Prostate gland (tissue), 2 donors: ENCODE results near the gene FOSL1. TPM values are rescaled to one million over a fixed set of nuclear protein-coding genes. Genes with fewer than 3 reads are reported as not detected.
A peak's percentile ranks its signal among the peaks of the same experiment; 100 is the strongest.

Source experiments
- DNase-seq: peaks from one replicate; pipeline ENCODE4 v3.0.0-alpha.2; 2019; ENCODE audit warnings: low spot score
- H3K27ac ChIP-seq, 2 donors: fragments of 200-600 bp; sonication (generic); 2 replicates each; pipeline ENCODE4 v1.5.1; 2017 to 2019
- H3K27me3 ChIP-seq: fragments of 200-600 bp; sonication (generic); replicated peaks from 2 replicates; pipeline ENCODE4 v1.5.1; 2019; ENCODE audit not compliant: insufficient read depth
- H3K36me3 ChIP-seq, 2 donors: fragments of 200-600 bp; sonication (generic); 1 replicate in 1 of 2; 2 replicates in 1 of 2; pipeline versions ENCODE4 v1.5.1 to v1.8.1; 2017 to 2019
- H3K4me1 ChIP-seq: fragments of 200-600 bp; sonication (generic); replicated peaks from 2 replicates; pipeline ENCODE4 v1.5.1; 2019
- H3K4me3 ChIP-seq, 2 donors: fragments of 200-600 bp; sonication (generic); 2 replicates each; pipeline ENCODE4 v1.5.1; 2017 to 2019
- H3K9me3 ChIP-seq: fragments of 200-600 bp; sonication (generic); 2 replicates; pipeline ENCODE4 v1.5.1; 2017
- POLR2A ChIP-seq: fragments of 450-650 bp; IDR thresholded peaks from one replicate; pipeline ENCODE4 v1.6.1; 2016; ENCODE audit warnings: antibody characterized with exemption, mild to moderate bottlenecking
- POLR2AphosphoS5 ChIP-seq: sonication (generic); formaldehyde crosslinking; IDR thresholded peaks from one replicate; pipeline ENCODE4 v1.6.1; 2017; ENCODE audit warnings: antibody characterized with exemption
- WGBS: methylation state at CpG from one replicate; pipeline ENCODE4 v1.1.5; 2018; 5-methylcytosine and 5-hydroxymethylcytosine counted together
- intact Hi-C: fragments of 100-400 bp; cut with DNase I; formaldehyde crosslinking; loops from one replicate; pipeline ENCODE4 v1.14.2; 2022
- total RNA-seq, 2 donors: library from RNA; depleted of rRNA; stranded (reverse); fragments of >200 nt; gene quantifications; one replicate each; pipeline ENCODE4 v1.1.0, GENCODE V29; 2016
- TF ChIP-seq, protein P1 (sequence below), 4 experiments: fragments of 200-600 bp in 2 of 4; fragments of 450-650 bp in 2 of 4; sonication (generic) in 2 of 4; IDR thresholded peaks; 1 replicate in 3 of 4; 2 replicates in 1 of 4; pipeline ENCODE4 v1.5.1; 2016 to 2019; ENCODE audit warnings: antibody characterized with exemption in 4 of 4, mild to moderate bottlenecking in 2 of 4, moderate library complexity in 2 of 4

The FOSL1 gene
- 1 to 10 TPM; 2.6 to 3.4 TPM for total RNA-seq

DNA sequence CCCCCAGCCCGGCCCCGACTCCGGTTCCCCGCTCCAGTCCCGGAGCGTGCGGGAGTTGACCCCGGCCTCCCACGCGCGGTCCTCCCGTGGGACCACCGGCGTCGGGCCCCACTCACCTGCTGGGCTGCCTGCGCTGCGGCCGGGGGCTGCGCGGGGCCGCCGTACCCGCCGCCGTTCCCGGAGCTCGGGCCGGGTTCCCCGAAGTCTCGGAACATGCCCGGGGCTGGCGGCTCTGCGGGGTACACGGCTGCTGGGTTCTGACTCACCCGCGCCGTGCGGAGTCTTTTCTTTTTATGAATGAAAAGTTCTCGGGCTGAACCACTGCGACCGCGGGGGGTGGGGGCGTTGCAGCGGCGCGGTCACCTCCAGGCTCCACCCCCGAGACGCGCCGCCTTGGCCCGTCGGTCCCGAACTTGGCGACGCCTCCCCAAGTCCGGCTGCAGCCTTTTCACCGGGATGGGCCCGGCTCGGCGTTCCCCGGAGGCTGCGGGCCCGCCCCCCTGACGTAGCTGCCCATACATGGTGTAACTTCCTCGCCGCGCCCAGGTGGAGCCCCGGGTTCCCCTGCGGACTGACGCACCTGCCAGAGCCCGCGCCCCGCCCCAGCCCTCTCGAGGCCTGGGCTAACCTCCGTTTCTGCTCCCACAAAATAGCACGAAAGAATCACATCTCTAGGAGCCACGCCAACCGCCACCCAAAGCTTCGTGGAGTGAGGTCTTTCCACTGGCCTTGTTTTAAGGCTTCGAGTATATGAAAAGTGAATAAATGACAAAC, at the start of gene FOSL1:
TSS of gene FOSL1 (minus strand) at position 264 of the 774 bp plus-strand sequence. CDS start at position 215, 49 bp downstream.
- peak; percentile 90 for DNase-seq
- Histone ChIP-seq H3K4me3 (peak within 1 kb of the TSS; percentile 43 to 45), H3K36me3 (no peaks in the 10 kb centered on the region), H3K9me3 (no peaks in the 10 kb centered on the region), H3K4me1 (no peaks in the 10 kb centered on the region), H3K27ac (peak within 1 kb of the TSS; percentile 32 to 53), H3K27me3 (no peaks in the 10 kb centered on the region)
- TF ChIP-seq, protein P1, sequence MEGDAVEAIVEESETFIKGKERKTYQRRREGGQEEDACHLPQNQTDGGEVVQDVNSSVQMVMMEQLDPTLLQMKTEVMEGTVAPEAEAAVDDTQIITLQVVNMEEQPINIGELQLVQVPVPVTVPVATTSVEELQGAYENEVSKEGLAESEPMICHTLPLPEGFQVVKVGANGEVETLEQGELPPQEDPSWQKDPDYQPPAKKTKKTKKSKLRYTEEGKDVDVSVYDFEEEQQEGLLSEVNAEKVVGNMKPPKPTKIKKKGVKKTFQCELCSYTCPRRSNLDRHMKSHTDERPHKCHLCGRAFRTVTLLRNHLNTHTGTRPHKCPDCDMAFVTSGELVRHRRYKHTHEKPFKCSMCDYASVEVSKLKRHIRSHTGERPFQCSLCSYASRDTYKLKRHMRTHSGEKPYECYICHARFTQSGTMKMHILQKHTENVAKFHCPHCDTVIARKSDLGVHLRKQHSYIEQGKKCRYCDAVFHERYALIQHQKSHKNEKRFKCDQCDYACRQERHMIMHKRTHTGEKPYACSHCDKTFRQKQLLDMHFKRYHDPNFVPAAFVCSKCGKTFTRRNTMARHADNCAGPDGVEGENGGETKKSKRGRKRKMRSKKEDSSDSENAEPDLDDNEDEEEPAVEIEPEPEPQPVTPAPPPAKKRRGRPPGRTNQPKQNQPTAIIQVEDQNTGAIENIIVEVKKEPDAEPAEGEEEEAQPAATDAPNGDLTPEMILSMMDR (IDR thresholded peaks at IDR 0.05), result no peak
- peak; percentile 88 for TF ChIP-seq POLR2AphosphoS5
- peak; percentile 86 for TF ChIP-seq POLR2A
- intact Hi-C loops, result no loop called here
- WGBS, result 2% methylated on average over 70 of the region's 80 CpGs

DNA sequence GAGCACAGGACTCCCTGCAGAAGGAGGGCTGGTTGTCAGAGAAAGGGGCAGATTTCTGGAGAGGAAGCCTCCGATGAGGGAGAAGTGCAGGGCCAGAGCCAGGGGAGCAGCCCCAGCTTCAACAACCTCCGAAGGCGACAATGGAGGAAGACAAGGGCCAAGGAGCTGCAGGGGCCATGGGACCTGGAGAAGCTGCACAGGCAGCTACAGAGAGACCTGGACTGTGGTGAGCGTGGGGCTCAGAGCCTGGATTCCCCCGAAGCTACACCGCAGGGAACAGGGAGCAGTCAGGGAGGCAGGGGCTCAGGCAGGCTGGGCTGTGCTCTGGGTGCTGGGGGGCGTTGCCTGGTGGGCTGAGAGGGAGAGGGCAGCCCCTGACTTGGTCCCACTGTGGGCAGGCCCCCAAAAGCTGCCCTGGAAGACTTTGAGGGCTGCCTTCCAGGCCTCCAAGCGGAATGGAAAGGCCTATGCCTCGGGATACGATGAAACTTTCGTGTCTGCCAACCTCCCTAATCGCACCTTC, 47.5 kb upstream of the FOSL1 start:
- 79% methylated on average over 12 of the region's 12 CpGs for WGBS

DNA sequence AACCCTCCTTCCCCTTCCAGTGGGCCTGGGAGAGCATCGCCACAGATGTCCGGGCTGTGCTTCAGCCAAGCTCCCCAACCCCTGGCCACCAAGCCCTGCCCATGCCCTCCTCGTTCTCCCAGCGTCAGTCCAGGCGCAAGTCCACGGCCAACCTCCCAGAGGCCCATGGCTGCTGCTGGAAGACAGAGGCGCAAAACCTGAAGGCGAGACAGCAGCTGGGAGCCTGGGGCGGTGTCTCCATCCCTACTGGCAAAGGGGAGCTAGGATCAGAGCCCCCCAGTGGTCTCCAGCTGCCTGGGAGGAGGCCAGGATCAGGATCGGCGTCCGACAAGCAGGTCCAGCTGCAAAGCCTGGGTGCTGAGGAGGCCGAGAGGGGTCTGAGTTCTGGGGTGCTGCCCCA, 46.9 kb upstream of the FOSL1 start:
- Histone ChIP-seq H3K36me3 (no peaks in the 10 kb centered on the region), H3K27ac (no peak overlapping the region), H3K27me3 (no peaks in the 10 kb centered on the region), H3K4me3 (no peak overlapping the region), H3K9me3 (no peaks in the 10 kb centered on the region), H3K4me1 (no peaks in the 10 kb centered on the region)
- DNase-seq, result no peak
- 64% methylated on average over 13 of the region's 13 CpGs for whole genome bisulfite sequencing
- intact Hi-C loops, result no loop called here
- TF ChIP-seq, protein P1 (IDR thresholded peaks at IDR 0.05), result no peak
- TF ChIP-seq POLR2A, result no peak
- no peak for TF ChIP-seq POLR2AphosphoS5

More for the DNA sequence above, 47.5 kb upstream of the FOSL1 start:
- Histone ChIP-seq H3K4me1 (no peaks in the 10 kb centered on the region), H3K36me3 (no peaks in the 10 kb centered on the region), H3K9me3 (no peaks in the 10 kb centered on the region), H3K27me3 (no peaks in the 10 kb centered on the region), H3K4me3 (no peak overlapping the region), H3K27ac (no peak overlapping the region)
- DNase-seq, result no peak
- intact Hi-C loops, result no loop called here
- TF ChIP-seq POLR2A, result no peak
- no peak for TF ChIP-seq POLR2AphosphoS5

DNA sequence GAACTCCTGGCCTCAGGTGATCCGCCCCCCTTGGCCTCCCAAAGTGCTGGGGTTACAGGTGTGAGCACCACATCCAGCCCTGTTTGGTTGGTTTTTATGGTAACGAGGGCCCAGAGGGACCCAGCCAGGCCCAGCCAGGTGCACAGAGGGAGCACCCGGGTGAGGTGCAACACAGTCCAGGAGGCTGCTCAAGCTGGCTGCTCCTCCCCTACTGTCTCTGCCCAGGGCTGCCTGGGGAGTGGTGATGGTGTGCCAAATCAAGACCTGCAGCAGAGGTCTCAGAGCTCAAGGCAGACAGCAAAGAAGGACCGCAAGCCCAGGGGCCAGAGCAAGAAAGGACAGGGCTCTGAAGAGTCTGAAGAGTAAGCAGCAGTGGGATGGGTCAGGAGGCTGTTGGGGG, 46.5 kb upstream of the FOSL1 start:
- Histone ChIP-seq H3K4me1 (no peaks in the 10 kb centered on the region), H3K27ac (no peak overlapping the region), H3K4me3 (no peak overlapping the region), H3K36me3 (no peaks in the 10 kb centered on the region), H3K27me3 (no peaks in the 10 kb centered on the region), H3K9me3 (no peaks in the 10 kb centered on the region)
- intact Hi-C loops, result no loop called here
- 81% methylated on average over 4 of the region's 4 CpGs for WGBS
- no peak for DNase-seq
- TF ChIP-seq POLR2AphosphoS5, result no peak
- TF ChIP-seq POLR2A, result no peak
- TF ChIP-seq, protein P1 (IDR thresholded peaks at IDR 0.05), result no peak

DNA sequence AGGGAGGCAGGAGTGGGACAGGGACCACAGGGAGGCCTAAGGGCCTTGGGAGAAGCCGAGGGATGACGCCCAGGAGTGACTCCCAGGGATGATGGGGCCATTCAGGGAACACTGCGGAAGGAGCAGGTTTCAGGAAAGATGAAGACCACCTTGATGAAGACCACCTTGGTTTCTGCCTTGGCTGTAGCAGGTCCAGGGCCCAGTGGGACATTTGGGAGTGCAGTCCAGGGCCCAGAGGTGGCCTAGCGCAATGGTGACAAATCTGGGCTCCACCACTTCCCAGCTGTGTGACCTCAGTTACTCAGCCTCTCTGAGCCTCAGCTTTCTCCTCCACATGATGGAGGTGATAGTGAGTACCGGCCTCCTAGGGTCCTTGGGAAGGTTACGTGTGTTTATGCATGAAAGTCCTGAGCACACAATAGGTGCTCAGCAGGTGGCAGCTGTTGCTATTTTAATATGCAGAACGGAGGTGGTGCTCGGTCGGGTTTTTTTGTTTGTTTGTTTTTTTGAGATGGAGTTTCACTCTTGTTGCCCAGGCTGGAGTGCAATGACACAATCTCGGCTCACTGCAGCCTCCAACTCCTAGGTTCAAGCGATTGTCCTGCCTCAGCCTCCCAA, 45.9 kb upstream of the FOSL1 start:
- 89% methylated on average over 11 of the region's 11 CpGs for WGBS
- no peak overlapping the region for H3K27ac ChIP-seq
- intact Hi-C loops, result no loop called here
- H3K27me3 ChIP-seq, result no peaks in the 10 kb centered on the region
- H3K36me3 ChIP-seq, result no peaks in the 10 kb centered on the region
- H3K4me1 ChIP-seq, result no peaks in the 10 kb centered on the region
- no peak overlapping the region for H3K4me3 ChIP-seq
- DNase-seq, result no peak
- TF ChIP-seq, protein P1 (IDR thresholded peaks at IDR 0.05), result no peak
- TF ChIP-seq POLR2AphosphoS5, result no peak
- TF ChIP-seq POLR2A, result no peak
- H3K9me3 ChIP-seq, result no peaks in the 10 kb centered on the region
